GM21367 (cell line): ENCODE results near the gene SCT.

Experiments used
- ATAC-seq: cut with Tn5 transposase; IDR thresholded peaks from one replicate; pipeline ENCODE4 v1.9.1; 2021; ENCODE audit not compliant: unreplicated experiment

SCT gene

GRCh38 chr11:611001-611996, 15.7 kb downstream of the SCT start:
- ATAC-seq: no peak

DNA sequence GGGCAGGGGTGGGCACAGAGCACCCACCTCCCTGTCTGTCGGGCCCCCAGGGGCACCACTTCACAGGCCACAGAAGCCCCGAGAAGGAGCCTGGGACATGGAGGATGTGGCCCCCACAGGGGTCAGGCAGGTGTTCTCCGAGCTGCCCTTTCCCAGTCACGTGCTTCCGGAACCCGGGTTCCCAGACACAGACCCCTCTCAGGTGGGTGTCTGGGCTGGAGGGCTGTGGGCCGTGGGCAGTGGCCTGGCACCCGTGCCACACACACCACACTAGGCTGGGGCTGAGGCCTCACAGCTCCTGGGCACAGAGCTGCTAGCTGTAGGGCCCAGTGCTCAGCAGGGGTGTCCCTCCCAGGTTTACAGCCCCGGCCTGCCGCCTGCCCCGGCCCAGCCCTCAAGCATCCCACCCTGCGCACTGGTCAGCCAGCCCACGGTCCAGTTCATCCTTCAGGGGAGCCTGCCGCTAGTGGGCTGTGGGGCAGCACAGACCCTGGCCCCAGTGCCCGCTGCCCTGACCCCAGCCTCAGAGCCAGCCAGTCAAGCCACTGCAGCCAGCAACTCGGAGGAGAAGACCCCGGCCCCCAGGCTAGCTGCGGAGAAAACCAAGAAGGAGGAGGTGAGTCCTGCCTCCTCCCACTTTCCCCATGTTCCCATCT, 16.7 kb downstream of the SCT start:
- ATAC-seq: no peak

- no peak for ATAC-seq
These were observed 17.6 kb downstream of the SCT start for GRCh38 chr11:609341-609811.

GRCh38 chr11:608791-609251, 18.2 kb downstream of the SCT start:
- ATAC-seq: no peak

DNA sequence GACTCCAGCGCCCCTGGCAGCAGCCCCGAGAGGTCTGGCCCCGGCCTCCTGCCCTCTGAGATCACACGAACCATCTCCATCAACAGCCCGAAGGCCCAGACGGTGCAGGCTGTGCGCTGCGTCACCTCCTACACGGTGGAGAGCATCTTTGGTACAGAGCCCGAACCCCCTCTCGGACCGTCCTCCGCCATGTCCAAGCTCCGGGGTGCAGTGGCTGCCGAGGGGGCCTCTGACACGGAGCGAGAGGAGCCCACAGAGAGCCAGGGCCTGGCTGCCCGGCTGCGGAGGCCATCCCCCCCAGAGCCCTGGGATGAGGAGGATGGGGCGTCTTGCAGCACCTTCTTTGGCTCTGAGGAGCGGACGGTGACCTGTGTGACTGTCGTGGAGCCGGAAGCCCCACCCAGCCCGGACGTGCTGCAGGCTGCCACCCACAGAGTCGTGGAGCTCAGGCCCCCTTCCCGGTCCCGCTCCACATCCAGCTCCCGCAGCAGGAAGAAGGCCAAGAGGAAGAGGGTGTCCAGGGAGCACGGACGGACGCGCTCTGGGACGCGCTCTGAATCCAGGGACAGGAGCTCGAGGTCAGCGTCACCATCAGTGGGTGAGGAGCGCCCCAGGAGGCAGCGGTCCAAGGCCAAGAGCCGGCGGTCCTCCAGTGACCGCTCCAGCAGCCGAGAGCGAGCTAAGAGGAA, 18.9 kb downstream of the SCT start:
- no peak for ATAC-seq

DNA sequence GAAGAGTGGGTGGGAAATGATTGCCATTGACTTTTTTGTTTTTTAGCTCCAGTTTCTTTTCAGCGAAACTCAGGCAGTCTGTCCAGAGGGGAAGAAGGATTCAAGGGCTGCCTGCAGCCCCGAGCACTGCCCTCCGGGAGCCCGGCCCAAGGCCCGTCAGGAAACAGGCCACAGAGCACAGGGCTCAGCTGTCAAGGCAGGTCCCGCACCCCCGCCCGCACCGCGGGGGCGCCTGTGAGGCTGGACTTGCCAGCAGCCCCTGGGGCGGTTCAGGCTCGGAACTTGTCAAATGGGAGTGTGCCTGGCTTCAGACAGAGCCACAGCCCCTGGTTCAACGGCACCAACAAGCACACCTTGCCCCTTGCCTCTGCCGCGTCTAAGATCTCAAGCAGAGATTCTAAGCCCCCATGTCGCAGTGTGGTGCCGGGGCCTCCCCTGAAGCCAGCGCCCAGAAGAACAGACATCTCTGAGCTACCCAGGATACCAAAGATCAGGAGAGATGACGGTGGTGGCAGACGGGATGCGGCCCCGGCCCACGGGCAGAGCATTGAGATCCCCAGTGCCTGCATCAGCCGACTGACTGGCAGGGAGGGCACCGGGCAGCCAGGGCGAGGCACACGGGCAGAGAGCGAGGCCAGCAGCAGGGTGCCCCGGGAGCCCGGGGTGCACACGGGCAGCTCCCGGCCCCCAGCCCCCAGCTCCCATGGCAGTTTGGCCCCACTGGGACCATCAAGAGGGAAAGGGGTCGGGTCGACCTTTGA, 19.8 kb downstream of the SCT start:
- ATAC-seq: no peak

DNA sequence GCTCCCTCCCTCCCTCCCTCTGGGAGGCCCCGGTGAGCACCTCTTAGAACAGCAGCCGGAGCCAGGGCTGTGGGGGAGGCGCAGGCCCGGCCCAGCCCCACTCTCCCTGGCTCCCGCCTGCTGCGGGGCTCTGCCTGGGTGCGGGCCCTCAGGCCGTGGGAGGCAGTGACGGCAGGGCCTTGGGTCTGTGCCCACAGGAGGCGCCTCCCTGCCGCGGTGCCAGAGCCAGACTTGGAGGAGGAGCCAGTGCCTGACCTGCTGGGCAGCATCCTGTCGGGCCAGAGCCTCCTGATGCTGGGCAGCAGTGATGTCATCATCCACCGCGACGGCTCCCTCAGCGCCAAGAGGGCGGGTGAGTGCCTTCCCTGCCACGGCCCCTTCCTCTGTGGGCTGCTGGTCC, 20.7 kb downstream of the SCT start:
- ATAC-seq: no peak

DNA sequence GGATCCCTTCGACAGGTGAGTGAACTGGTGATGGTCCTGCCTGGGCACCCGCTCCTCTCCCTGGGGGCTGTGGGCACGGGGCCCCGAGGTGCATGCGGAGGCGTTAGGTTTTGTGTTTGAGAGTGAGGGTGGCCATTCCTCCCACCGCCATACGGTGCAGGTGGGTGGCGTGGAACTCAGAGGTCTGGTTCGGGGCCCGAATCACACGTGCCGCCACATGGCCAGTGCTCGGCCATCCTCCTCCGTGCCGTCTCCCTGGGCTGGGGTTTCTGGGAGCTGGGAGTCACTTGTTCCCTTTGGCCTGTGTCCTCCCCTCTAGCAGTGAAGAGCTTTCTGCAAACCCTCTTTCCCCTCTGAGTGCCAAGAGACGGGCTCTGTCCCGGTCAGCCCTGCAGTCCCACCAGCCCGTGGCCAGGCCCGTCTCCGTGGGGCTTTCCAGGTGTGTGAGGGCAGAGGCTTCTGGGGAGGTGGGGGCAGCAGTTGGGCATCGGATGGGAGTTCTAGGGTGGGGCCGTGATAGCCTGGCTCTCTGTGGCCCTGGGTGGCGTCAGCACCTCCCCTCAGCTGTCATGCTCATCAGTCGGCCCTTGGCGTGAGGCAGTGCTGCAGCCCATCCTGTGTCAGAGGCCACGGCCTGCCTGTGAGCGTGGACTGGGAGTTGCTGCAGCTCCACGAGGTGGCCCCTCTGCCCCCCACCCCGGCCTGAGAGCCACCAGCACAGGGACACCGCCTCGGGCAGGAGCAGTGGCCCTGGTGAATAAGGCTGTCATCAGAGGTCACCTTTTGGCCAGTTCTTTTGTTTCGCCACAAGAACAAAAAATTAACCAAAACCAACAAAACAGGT, 21.5 kb downstream of the SCT start:
- ATAC-seq: no peak

GRCh38 chr11:603154-603553, 23.8 kb downstream of the SCT start:
- ATAC-seq: no peak

DNA sequence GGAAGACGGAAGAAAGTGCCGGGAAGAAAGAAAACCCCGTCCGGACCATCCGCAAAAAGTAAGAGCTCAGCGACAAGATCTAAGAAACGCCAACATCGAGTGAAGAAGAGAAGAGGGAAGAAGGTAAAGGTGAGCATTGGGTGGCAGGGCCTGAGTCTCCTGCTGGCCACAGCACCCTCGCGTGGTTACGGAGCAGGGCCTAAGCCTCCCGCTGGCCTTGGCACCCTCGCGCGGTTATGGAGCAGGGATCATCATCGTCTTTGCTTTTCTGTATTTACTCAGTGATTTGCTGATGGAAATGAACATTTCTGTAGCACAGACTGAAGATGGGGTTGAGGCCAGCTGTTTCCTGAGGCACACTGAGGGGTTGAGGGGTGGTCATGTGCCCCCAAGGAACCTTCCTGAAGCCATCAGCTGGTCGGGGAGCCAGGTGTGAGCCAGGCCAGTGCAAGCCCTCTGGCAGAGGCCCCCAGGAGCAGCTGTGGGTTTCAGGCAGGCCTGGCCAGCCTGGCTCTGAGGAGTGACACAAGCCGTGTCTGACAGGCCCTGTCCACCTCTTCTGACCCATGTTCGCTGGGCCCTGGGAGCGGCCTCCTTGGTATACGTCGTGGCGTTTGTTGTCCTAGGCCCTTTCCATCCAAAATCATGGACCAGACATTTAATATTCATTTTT, 25.3 kb downstream of the SCT start:
- no peak for ATAC-seq

GRCh38 chr11:598005-598680, 28.8 kb downstream of the SCT start:
- no peak for ATAC-seq

DNA sequence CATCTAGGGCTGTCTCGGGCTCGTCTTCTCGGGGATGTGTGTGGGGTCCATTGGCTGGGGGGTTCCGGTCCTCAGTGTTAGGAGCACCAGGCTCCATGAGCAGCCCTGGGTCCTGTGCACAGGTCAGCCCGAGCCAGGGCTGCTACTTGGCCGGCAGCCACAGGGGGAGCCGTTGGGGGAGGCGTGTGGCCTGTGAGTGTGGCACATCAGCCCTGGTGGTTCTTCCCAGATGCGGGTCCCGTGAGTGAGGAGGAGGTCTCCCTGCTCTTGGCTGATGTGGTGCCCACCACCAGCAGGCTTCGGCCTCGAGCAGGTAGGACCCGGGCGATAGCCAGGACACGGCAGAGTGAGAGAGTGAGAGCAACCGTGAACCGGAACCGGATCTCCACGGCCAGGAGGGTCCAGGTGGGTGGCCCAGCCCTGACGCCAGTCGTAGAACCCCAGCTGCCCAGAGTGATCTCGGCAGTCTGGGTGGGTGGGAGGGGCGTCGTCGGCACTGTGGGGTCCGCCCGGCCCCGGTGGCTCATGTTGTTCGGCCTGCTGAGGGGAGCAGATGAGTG, 29.7 kb downstream of the SCT start:
- ATAC-seq: no peak

DNA sequence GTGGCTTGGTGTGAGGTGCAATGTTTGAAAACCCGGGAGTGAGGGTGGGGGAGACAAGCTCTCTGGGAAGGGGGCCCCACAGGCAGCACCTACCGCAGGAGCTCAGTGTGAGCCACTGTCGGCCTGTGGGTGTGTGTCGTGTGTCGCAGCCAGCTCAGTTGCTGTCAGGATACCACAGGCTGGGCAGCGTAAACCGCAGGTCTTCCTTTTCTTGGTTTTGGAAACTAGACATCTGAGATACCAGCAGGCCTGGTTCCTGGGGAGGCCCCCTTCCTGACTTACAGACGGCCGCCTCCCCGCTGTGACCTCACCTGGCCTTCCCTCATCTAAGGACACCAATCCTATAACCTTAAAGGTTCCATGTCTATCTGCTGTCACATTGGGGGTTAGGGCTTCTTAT, 30.6 kb downstream of the SCT start:
- no peak for ATAC-seq

DNA sequence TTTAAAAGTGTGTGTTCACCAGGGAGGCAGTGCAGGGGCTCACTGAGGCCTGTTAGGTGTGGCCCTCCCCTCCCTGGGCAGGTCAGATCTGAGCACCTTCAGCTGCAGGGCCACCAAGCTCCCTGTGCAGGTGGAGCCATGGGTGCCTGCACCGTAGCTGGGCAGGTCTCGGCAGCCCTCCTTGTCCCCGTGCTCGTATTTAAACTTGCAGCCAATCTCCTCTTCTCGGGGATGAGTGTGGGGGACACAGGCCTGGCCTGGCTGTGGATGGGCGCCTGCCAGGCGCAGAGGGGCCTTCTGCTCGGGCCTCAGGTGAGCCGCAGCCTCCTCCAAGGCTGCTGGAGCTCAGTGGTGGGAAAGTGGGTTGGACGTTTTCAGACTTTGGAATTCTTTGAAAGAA, 31.6 kb downstream of the SCT start:
- no peak for ATAC-seq

- no peak for ATAC-seq
These were observed 33.6 kb downstream of the SCT start for GRCh38 chr11:593347-593746.

DNA sequence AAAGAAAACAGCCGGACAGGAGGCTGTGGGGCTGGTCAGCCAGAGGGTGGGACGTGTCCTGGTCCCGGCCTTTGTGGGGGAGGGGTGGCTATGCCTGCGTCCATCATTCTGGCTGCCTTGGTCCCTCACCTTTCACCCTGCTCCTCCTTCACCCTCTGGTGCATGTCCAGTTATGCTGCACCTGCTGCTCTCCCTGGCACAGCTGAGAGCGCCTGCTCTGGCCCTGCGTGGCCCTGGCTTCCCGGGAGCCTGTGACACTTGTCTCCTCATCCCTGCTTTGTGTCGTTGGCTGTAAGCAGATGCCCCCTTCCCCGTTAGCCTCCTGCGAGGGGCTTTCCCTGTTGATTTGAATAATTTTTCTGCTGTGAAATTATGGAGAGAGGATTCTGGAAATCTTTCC, 34.1 kb downstream of the SCT start:
- no peak for ATAC-seq

- ATAC-seq: no peak
These were observed 34.5 kb downstream of the SCT start for GRCh38 chr11:592501-592900.

- ATAC-seq: no peak
These were observed 36.0 kb downstream of the SCT start for GRCh38 chr11:590997-591396.
